Measurements from ENCODE around the gene HCN2. TPM values are rescaled to one million over a fixed set of nuclear protein-coding genes. Genes with fewer than 3 reads are reported as not detected.

Gene HCN2
- total and polyA plus RNA-seq, 3 donors from 2014 or later = 5.5 to 12.4 (median 6.6) TPM

DNA sequence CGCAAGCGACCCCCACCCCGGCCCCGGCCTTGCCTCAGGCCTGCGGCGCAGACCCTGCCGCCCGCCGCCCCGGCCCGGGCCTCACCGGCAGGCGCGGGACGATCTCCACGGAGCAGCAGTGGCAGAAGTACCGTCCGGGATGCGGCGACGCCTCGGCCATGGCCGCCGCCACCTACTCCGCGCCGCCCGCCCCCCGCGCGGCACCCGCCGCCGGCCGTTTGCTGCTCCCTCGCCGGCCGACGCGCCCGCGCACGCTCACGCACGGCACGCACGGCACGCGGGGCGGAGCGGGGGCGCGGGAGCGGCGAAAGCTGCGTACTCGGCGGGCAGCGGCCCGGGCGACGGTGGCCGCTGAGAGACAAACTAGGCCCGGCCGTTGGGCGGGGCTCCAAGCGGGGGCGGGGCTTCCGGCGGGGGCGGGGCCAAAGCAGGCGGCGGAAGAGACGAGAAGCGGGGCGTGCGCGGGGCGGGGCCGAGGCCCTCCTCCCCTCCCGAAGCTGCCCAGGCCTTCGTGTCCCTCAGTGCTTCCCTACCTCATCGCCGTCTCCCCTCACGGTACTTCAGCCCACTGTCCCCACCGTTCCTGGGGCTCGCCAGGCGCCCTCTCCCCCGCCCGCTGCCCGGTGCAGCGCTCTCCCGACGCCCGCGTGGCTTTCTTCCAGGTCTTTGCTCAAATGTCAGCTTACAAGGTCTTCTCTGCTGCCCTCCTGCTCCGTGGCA, 73.4 kb downstream of the HCN2 start, which contains the start of gene RNF126:
Gene RNF126 (minus strand): TSS at position 253 of the 720 bp plus-strand sequence. CDS start 93 bp downstream, at position 160.
- peaks cover 47% of the 10 kb centered on the region for H3K4me1 ChIP-seq
- WGBS, 2 donors = 0 to 1% methylated on average over 14 to 81 of the region's 97 CpGs
- TF ChIP-seq, protein P1, sequence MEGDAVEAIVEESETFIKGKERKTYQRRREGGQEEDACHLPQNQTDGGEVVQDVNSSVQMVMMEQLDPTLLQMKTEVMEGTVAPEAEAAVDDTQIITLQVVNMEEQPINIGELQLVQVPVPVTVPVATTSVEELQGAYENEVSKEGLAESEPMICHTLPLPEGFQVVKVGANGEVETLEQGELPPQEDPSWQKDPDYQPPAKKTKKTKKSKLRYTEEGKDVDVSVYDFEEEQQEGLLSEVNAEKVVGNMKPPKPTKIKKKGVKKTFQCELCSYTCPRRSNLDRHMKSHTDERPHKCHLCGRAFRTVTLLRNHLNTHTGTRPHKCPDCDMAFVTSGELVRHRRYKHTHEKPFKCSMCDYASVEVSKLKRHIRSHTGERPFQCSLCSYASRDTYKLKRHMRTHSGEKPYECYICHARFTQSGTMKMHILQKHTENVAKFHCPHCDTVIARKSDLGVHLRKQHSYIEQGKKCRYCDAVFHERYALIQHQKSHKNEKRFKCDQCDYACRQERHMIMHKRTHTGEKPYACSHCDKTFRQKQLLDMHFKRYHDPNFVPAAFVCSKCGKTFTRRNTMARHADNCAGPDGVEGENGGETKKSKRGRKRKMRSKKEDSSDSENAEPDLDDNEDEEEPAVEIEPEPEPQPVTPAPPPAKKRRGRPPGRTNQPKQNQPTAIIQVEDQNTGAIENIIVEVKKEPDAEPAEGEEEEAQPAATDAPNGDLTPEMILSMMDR (IDR thresholded peaks at IDR 0.05) = peak in 1 of 3 experiments; percentile 17
- no peak for TF ChIP-seq POLR2A (IDR thresholded peaks at IDR 0.05)
- H3K9me3 ChIP-seq = no peaks in the 10 kb centered on the region
- H3K27me3 ChIP-seq = no peaks in the 10 kb centered on the region
- DNase-seq = peak; percentile 93
- intact Hi-C loops (cut with DNase I; ENCODE audit: low total_unique reads) = no loop called here
- H3K36me3 ChIP-seq (ENCODE audit: low read depth, missing control alignments) = no peaks in the 10 kb centered on the region
- H3K27ac ChIP-seq = peak within 1 kb of the TSS; percentile 68 to 96
- H3K4me3 ChIP-seq = peak within 1 kb of the TSS; percentile 97 to 98

DNA sequence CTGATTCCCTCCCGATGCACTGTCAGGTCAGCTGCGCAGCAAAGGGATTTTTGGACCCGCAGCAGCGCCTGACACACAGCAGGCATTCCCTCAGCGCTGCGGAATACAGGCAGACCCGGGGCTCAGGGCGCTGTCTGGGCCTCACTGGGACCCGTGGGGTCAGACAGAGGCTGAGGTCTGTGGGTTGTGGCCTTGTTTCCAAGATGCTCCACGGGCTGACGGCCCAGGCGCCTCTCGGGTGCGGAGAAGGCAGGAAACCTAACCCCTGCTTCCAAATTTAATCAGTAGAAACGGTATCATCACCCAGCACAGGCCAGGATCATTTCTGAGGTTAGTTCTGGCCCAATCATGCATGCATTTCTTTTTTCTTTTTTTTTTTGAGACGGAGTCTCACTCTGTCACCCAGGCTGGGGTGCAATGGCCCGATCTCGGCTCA, 74.0 kb downstream of the HCN2 start:
- intact Hi-C loops (cut with DNase I; ENCODE audit: low total_unique reads) = no loop called here
- Histone ChIP-seq H3K4me3 (peak overlapping the region; percentile 60 to 97), H3K27me3 (no peaks in the 10 kb centered on the region), H3K4me1 (peaks cover 46% of the 10 kb centered on the region), H3K9me3 (no peaks in the 10 kb centered on the region), H3K36me3 (ENCODE audit: low read depth, missing control alignments) (no peaks in the 10 kb centered on the region), H3K27ac (peak overlapping the region; percentile 46 to 96)
- no peak for DNase-seq
- no peak for TF ChIP-seq POLR2A (IDR thresholded peaks at IDR 0.05)
- TF ChIP-seq, protein P1 (IDR thresholded peaks at IDR 0.05) = no peak
- WGBS, 2 donors = 17 to 35% methylated on average over 15 to 18 of the region's 18 CpGs

DNA sequence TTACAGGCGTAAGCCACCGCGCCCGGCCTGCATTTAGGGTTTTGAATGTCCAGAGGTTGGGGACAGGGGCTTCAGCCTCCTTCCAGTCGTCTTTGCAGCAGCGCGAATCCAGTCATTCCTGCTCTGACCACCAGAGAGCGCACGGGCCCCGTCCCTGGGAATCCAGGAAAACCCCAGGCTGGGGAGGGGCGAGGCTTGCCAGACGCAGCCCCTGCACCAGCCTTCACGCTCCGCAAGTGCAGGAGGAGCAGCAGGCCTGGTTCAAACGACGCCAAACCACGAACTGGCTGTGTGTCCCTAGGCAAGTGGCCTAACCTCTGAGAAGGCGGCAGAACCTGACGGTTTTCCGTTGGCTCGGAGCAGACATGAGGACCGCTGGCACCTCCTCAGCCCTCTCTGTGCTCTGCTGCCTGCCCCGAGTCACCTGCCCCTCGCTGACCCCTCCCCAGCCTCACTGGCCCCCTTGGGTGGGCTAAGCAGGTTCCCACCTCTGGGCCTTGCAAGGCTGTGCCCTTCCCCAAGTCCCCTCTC, 75.3 kb downstream of the HCN2 start:
- TF ChIP-seq POLR2A (IDR thresholded peaks at IDR 0.05) = no peak
- TF ChIP-seq, protein P1 (IDR thresholded peaks at IDR 0.05) = peak; percentile 82 to 96 (median 90)
- no peaks in the 10 kb centered on the region for H3K36me3 ChIP-seq (ENCODE audit: low read depth, missing control alignments)
- 28 to 36% methylated on average over 24 of the region's 24 CpGs for WGBS, 2 donors
- H3K27me3 ChIP-seq = no peaks in the 10 kb centered on the region
- no peak overlapping the region for H3K27ac ChIP-seq
- intact Hi-C loops (cut with DNase I; ENCODE audit: low total_unique reads) = loop anchor here (5.0 kb wide), 1 partner anchor 67 kb away; no protein-coding TSS in a partner anchor
- DNase-seq = peak; percentile 83
- H3K4me3 ChIP-seq = no peak overlapping the region
- peaks cover 34% of the 10 kb centered on the region for H3K4me1 ChIP-seq
- no peaks in the 10 kb centered on the region for H3K9me3 ChIP-seq

Other genes with a start within 250 kb of the HCN2 start
- gene MIER2, start 245.1 kb upstream of the HCN2 start, total RNA-seq = 10 to 100 TPM; 47.6 to 54.6 TPM
- 64.0 TPM for gene MIER2, start 245.1 kb upstream of the HCN2 start, polyA plus RNA-seq (ENCODE audit: insufficient read depth, low read depth, low replicate concordance)
- gene C2CD4C, start 180.7 kb upstream of the HCN2 start, total RNA-seq = 1 to 10 TPM; 5.3 to 5.4 TPM
- 0.88 TPM for gene C2CD4C, start 180.7 kb upstream of the HCN2 start, polyA plus RNA-seq (ENCODE audit: insufficient read depth, low read depth, low replicate concordance)
- gene SHC2, start 128.8 kb upstream of the HCN2 start, total RNA-seq = 10 to 100 TPM; 57.8 to 67.3 TPM
- 26.7 TPM for gene SHC2, start 128.8 kb upstream of the HCN2 start, polyA plus RNA-seq (ENCODE audit: insufficient read depth, low read depth, low replicate concordance)
- 1 to 10 TPM; 2.2 to 2.3 TPM for gene MADCAM1, start 93.4 kb upstream of the HCN2 start, total RNA-seq
- 1.6 TPM for gene MADCAM1, start 93.4 kb upstream of the HCN2 start, polyA plus RNA-seq (ENCODE audit: insufficient read depth, low read depth, low replicate concordance)
- gene TPGS1, start 82.4 kb upstream of the HCN2 start, total RNA-seq = 100 to 1,000 TPM in 1 of 2 donors, 10 to 100 TPM in 1; 98.5 to 104 TPM
- gene TPGS1, start 82.4 kb upstream of the HCN2 start, polyA plus RNA-seq (ENCODE audit: insufficient read depth, low read depth, low replicate concordance) = 5.4 TPM
- gene CDC34, start 58.1 kb upstream of the HCN2 start, total RNA-seq = 100 to 1,000 TPM; 205 to 249 TPM
- gene CDC34, start 58.1 kb upstream of the HCN2 start, polyA plus RNA-seq (ENCODE audit: insufficient read depth, low read depth, low replicate concordance) = 149 TPM
- 1 to 10 TPM in 1 of 2 donors, under 1 TPM in 1; 0.31 to 1.4 TPM for gene GZMM, start 45.8 kb upstream of the HCN2 start, total RNA-seq
- 2.2 TPM for gene GZMM, start 45.8 kb upstream of the HCN2 start, polyA plus RNA-seq (ENCODE audit: insufficient read depth, low read depth, low replicate concordance)
- gene BSG, start 17.3 kb upstream of the HCN2 start, total RNA-seq = 1,000 to 10,000 TPM; 1,391 to 1,458 TPM
- 870 TPM for gene BSG, start 17.3 kb upstream of the HCN2 start, polyA plus RNA-seq (ENCODE audit: insufficient read depth, low read depth, low replicate concordance)
- 100 to 1,000 TPM; 116 to 137 TPM for gene POLRMT, start 43.7 kb downstream of the HCN2 start, total RNA-seq
- gene POLRMT, start 43.7 kb downstream of the HCN2 start, polyA plus RNA-seq (ENCODE audit: insufficient read depth, low read depth, low replicate concordance) = 178 TPM
- 1 to 10 TPM; 1.8 to 3.1 TPM for gene FGF22, start 50.0 kb downstream of the HCN2 start, total RNA-seq
- gene FGF22, start 50.0 kb downstream of the HCN2 start, polyA plus RNA-seq (ENCODE audit: insufficient read depth, low read depth, low replicate concordance) = 2.6 TPM
- gene RNF126, start 73.3 kb downstream of the HCN2 start, total RNA-seq = 100 to 1,000 TPM; 148 to 158 TPM
- gene RNF126, start 73.3 kb downstream of the HCN2 start, polyA plus RNA-seq (ENCODE audit: insufficient read depth, low read depth, low replicate concordance) = 107 TPM
- gene FSTL3, start 86.5 kb downstream of the HCN2 start, total RNA-seq = 100 to 1,000 TPM; 343 to 397 TPM
- 98.6 TPM for gene FSTL3, start 86.5 kb downstream of the HCN2 start, polyA plus RNA-seq (ENCODE audit: insufficient read depth, low read depth, low replicate concordance)
- gene PRSS57, start 105.6 kb downstream of the HCN2 start, total RNA-seq = not detected
- not detected for gene PRSS57, start 105.6 kb downstream of the HCN2 start, polyA plus RNA-seq (ENCODE audit: insufficient read depth, low read depth, low replicate concordance)
- 10 to 100 TPM; 35.5 to 47.8 TPM for gene PALM, start 119.1 kb downstream of the HCN2 start, total RNA-seq
- 46.4 TPM for gene PALM, start 119.1 kb downstream of the HCN2 start, polyA plus RNA-seq (ENCODE audit: insufficient read depth, low read depth, low replicate concordance)
- 1 to 10 TPM; 1.1 to 3.1 TPM for gene MISP, start 161.2 kb downstream of the HCN2 start, total RNA-seq
- 1.1 TPM for gene MISP, start 161.2 kb downstream of the HCN2 start, polyA plus RNA-seq (ENCODE audit: insufficient read depth, low read depth, low replicate concordance)
- gene PTBP1, start 207.6 kb downstream of the HCN2 start, total RNA-seq = 100 to 1,000 TPM; 168 to 196 TPM
- gene PTBP1, start 207.6 kb downstream of the HCN2 start, polyA plus RNA-seq (ENCODE audit: insufficient read depth, low read depth, low replicate concordance) = 116 TPM
- gene PLPPR3, start 232.1 kb downstream of the HCN2 start, total RNA-seq = 10 to 100 TPM; 16.9 to 20.1 TPM
- gene PLPPR3, start 232.1 kb downstream of the HCN2 start, polyA plus RNA-seq (ENCODE audit: insufficient read depth, low read depth, low replicate concordance) = 2.7 TPM
- gene AZU1, start 238.0 kb downstream of the HCN2 start, total RNA-seq = 1 to 10 TPM; 5.4 to 5.8 TPM
- 1.4 TPM for gene AZU1, start 238.0 kb downstream of the HCN2 start, polyA plus RNA-seq (ENCODE audit: insufficient read depth, low read depth, low replicate concordance)